CD1c-positive myeloid dendritic cell (primary cell): ENCODE data around the gene ACAT2.
"Not testable (repeated sequence)": the region's sequence is repeated elsewhere in the genome, so short reads cannot be mapped to it uniquely, and the experiment has no call there.

Experiments used
- DNase-seq: peaks from one replicate; pipeline ENCODE4 v3.0.0-alpha.2; 2016; ENCODE audit errors: extremely low spot score

Gene ACAT2

DNA sequence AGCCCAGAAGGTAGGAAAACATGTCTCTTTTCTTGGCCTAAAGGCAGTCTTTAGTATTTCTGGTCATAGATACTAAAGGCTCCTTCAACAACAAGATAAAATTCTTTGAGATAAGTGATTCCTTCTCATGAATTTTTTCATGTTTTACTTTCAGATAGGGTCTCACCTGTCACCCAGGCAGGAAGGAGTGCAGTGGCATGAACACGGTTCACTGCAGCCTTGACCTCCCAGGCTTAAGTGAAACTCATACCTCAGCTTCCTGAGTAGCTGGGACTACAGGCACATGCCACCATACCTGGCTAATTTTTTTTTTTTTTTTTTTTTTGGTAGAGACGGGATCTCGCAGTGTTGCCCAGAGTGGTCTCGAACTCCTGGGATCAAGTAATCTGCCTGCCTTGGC, 47.3 kb downstream of the ACAT2 start:
- no peak for DNase-seq

DNA sequence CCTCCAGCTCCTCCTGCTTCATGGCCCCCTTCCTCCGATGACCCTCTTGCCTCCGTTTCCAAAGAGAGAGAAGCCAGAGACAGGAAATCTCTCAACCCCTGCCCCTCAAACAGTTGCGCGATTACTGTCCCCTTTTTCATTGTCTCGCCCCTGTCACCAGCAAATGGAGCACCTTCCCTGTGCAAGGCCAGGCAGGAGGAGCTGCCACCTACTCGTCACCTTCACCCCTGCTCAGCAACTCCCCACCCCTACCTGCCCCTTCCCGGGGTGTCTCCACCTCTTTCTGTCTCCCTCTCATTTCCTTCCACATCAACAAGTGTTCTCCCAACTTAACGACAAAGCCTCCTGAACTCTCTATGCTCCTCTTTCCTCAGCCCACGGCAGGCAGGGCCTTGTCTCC, 51.9 kb downstream of the ACAT2 start:
- DNase-seq: no peak

DNA sequence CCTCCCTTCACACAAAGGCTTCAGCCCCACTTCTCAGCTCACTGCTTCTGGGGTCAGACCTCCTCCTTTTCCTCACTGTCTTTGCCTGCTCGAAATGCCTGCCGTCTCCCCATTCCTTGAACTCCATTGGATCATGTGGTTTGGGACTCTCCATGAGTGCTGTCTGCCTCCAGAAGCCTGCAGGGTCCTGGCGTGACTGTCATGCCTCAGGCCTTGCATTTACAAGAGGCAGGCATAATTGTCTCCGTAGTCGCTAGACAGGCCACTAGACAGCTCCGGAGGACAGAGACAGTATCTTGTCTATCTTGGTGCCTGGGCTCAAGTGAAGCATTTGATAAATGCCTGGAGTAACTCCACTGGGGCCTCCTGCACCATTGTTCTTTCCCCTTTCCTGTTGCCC, 53.6 kb downstream of the ACAT2 start:
- DNase-seq: no peak

DNA sequence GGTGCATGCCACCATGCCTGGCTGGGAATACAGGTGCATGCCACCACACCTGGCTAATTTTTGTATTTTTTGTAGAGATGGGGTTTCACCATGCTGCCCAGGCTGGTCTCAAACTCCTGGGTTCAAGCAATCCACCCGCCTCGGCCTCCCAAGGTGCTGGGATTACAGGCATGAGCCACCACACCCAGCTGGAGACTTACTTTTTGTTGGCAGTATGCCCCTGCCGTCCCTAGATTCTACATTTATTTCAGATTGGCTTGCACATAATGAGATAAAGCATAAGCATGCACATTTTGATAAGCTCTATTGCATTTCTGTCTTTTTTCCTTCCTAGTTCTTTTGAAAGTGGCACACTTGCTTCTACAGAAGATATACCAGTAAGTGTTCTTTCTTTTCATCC, 54.9 kb downstream of the ACAT2 start:
- DNase-seq: not testable (repeated sequence)

DNA sequence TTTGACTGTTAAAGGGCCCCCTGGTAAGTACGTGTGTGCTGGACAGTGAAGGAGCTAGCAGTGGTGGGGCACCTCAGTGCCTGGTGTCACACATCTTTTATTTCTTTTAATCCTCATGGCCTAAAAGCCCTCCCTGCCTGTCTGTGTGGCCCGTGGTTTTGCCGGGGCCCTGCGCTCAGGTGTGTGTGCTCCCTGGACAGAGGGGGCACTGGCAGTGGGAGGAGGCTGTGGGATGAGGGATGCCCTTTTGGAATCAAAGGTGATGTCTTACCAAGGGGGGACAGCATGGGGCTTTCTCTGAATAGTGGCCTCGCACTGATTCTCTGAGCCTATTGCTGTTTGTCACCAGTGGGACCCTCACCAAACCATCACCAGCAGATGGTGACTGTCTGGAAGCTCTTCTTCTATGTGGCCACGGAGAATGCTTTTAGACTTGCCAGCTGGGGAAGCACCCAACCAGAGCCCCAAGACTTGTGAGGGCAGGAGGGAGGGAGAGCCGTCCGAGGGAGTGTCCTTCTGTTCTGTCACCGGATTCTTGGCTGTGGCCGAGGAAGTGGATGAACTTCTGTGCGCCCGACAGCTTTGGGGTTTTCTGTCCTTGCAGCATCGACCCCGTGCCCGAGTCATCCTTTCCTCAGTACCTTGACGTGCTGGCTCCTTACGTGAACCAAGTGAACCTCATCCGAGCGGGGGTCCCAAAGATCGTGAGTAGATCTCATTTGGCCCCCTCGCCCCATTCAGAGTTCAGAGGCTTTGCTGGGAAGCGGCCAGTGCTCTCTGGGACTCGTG, 56.3 kb downstream of the ACAT2 start:
- no peak for DNase-seq

DNA sequence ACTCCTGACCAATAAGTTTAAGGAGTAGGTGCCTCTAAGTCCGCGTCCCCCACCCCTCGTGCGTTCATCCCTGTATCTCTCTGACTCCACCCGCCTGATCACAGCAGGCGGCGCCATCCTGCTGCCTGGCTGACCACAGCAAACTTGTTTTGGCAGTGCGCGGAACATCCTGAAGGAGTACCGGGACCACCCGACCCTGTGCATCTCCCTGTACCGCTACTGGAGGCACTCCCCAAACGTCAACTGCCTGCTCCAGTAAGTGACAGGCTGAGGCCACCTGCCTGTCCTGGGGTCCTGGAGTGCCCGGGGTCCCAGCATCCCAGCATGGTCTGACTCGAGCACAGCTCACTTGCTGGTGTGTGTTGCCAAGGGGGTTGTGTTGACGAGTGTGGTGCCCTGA, 57.3 kb downstream of the ACAT2 start:
- DNase-seq: no peak

DNA sequence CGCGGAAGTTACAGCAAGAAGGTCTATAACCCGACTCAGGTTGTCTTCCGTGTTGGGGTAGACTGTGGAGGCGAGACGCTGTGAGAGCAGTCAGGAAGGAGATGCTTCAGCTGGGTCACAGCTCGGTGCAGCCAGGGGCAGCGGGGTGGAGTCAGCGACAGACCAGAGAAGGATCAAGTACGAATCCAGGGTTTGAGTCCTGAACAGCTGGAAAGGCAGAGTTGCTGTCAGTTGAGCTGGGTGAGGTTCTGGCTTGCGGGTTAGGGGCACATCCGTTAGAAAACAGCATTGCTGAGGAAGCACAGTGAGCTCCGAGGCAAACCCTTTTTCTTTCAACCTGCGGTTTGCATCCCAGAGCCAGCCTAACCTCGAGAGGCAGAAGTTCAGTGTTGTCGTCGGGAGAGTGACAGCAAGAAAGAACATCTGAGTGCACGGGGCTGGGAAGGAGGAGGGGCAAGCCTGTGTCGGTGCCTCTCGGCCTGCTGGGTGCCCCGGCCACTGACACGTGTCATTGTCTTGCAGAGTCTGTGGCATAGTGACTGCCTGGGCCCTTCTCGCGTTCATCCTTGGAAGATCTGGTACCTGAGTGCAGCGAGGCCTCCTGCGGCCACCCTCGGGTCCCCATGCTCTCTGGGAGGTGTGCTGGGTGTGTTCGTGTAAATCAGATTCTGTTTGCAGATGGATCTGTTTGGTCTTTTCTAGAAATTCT, 58.2 kb downstream of the ACAT2 start:
- no peak for DNase-seq

DNA sequence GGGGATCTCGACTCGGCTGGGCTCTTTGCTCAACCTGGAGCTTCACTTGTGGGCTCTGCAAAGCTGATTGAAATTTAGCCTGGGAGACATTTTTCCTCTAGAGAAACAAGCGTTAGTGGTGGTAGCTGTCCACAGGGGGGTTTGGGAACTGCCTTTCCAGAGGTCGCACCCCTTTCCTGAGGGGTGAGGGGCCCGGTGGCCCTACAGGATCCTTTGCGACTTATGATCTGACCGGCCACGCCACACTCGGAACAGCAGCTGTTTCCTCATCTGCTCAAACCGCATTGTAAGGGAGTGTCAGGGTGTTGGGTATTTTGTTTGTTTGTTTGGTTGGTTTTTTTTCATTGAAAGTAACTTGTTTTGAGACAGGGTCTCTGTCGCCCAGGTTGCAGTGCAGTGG, 59.3 kb downstream of the ACAT2 start:
- no peak for DNase-seq

DNA sequence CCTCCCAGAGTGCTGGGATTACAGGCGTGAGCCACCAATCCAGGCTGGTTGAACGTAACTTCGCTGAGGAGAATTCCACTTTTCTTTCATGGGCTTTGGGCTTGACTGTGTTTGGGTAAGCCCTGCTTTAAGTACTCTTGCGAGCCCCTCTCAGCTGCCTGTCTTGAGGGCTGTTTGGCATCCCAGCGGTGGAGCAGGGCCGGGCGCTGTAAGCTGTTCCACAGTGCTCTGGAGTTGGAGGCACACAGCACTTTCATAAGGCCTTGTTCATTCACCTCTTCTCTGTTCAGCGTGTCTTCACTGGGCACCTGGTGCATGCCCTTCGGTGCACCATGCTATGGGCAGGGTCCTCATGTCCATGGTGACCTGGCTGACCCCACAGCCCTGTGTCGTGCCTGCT, 59.9 kb downstream of the ACAT2 start:
- no peak for DNase-seq

DNA sequence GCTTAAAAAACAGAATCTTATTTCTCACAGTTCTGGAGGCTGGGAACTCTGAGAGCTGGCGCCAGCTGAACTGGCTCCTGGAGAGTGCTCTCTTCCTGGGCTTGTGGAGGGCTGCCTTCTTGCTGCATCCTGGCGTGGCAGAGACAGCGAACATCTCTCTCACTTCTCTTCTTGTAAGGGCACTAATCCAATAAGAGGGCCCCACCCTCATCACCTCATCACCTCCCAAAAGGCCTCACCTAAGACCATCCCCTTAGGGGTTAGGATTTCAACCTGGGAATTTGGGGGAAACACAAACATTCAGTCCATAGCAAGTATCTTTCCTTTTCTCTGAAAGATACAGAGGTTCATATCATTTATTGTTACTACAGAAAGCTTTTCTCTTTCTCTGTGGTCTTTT, 62.1 kb downstream of the ACAT2 start:
- no peak for DNase-seq

DNA sequence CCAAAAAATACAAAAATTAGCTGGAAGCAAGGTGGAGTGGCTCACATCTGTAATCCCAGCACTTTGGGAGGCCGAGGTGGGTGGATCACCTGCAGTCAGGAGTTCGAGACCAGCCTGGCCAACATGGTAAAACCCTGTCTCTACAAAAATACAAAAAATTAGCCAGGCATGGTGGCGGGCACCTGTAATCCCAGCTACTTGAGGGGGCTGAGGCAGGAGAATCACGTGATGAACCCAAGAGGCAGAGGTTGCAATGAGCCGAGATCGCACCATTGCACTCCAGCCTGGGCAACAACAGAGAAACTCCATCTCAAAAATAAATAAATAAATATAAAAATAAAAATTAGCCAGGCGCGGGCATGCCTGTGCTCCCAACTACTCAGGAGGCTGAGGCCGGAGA, 62.8 kb downstream of the ACAT2 start:
- not testable (repeated sequence) for DNase-seq

DNA sequence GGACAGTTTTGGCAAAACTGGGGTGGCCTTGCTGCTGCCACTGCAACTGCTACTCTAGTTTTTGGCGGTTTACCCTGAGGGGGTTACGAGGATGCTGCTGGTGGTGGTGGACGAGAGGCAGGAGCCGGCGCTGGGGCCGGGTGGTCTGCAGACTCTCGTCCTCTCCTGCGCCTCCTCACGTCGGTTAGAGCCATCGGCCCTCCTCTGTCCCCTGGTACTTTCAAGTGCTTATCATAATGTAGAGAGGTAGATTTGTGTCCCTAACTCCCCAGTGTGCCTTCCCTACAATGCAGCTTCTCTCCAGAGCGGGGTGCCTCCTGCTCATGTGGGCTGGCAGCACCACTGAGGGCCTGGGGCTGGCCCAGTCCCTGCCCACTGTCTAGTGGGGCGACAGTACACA, 64.2 kb downstream of the ACAT2 start:
- no peak for DNase-seq

DNA sequence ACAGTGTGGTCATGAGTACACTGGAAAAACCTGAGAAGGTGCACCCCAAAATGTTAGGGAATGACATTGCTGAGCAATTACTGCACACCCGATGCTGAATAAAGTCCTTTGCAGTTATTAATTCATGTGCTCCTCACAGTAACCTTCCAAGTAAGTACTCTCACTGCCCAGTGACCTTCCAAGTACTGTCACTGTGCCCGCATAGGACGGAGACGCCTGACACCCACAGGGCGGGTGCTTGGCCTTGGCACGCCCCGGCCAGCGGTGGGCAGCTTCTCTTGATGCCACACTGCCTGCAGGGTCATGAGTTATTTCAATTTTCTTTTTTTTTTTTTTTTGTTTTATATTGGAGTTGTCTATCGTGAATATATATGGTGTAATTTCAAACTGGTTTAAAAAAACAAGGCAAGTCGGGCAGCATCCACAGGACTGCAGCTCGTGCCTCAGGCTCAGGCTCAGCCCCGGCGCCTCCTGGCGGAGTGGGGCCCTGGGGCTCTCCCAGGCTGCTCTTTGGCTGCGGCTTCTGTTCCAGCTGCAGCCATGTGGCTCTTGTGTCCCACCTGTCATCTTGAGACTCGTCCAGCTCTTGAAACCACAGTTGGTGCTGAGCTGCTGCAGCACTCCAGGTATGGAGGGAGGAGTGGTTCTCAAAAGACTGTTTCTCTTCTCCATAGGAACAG, 65.3 kb downstream of the ACAT2 start:
- DNase-seq: no peak

DNA sequence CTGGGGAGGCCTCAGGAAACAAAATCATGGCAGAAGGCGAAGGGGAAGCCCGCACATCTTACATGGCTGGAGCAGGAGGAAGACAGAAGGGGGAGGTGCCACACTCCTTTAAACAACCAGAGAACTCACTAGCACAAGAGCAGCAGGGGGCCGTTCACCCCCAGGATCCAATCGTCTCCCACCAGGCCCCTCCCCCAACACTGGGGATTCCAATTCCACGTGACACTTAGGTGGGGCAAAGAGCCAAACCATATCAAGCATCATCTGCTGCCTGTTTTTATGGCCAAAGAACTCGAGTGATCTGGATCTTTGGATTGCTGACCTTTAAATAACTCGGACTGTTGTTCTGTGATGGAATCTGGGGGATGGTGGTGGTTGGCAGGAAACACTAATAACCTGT, 66.2 kb downstream of the ACAT2 start:
- no peak for DNase-seq
